ENCODE results near the gene ITCH.
A peak's percentile ranks its signal among the peaks of the same experiment; 100 is the strongest.

Gene ITCH

DNA sequence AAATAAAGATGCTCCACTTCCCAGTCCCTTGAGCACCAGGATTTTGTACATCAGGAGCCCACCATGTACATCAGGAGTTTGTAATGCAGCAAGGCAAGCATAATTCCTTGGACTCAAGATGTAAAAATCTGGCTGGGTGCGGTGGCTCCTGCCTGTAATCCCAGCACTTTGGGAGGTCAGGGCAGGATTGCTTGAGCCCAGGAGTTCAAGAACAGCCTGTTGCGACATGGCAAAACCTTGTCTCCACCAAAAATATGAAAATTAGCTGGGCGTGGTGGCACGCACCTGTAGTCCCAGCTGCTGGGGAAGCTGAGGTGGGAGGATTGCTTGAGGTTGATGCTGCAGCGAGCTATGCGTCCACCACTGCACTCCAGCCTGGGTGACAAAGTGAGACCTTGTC lies 179.4 kb downstream of the ITCH start:
- no peak overlapping the region for H3K27ac ChIP-seq
- TF ChIP-seq ZFX (IDR thresholded peaks at IDR 0.05): no peak
- TF ChIP-seq, protein P1, sequence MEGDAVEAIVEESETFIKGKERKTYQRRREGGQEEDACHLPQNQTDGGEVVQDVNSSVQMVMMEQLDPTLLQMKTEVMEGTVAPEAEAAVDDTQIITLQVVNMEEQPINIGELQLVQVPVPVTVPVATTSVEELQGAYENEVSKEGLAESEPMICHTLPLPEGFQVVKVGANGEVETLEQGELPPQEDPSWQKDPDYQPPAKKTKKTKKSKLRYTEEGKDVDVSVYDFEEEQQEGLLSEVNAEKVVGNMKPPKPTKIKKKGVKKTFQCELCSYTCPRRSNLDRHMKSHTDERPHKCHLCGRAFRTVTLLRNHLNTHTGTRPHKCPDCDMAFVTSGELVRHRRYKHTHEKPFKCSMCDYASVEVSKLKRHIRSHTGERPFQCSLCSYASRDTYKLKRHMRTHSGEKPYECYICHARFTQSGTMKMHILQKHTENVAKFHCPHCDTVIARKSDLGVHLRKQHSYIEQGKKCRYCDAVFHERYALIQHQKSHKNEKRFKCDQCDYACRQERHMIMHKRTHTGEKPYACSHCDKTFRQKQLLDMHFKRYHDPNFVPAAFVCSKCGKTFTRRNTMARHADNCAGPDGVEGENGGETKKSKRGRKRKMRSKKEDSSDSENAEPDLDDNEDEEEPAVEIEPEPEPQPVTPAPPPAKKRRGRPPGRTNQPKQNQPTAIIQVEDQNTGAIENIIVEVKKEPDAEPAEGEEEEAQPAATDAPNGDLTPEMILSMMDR (conservative IDR thresholded peaks at IDR 0.05): no peak

- H3K27ac ChIP-seq: no peak overlapping the region
- TF ChIP-seq, protein P1 (conservative IDR thresholded peaks at IDR 0.05): no peak
- no peak for TF ChIP-seq ZFX (IDR thresholded peaks at IDR 0.05)
Measured at GRCh38 chr20:34543463-34544056, 180.5 kb downstream of the ITCH start.

DNA sequence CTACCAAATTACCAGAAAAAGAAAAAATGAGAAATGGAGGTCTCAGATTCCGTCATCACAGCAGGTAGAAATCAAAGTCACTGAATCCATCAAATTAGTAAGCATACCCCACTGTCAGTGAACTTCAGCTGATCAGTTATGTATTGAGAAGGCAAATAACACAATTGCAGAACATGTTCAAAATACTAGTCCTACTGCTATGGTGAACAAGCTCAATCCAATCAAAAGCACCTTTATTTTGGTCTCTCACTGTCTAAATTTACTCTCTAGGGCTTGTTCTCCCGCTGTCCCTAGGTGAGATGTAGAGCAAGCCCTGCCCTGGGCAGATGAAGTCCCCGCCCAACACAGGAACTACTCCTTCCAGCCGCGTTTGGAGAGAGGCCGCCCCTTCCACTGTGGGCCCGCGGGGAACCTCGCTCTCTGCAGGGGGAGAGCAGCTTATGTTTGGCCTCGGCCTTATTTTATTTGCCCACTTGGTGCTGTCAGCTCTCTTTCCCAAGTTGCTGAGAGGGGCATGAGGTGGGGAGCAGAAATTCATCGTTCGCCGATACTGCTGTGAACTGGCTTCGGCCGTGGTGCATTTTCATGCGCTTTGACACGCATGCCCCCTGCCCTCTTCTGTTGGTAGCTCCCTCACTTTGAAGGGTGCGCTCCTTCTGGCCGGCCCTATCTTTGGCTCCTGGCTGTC lies 181.2 kb downstream of the ITCH start:
- TF ChIP-seq ZFX (IDR thresholded peaks at IDR 0.05): no peak
- TF ChIP-seq, protein P1 (conservative IDR thresholded peaks at IDR 0.05): no peak
- no peak overlapping the region for H3K27ac ChIP-seq

DNA sequence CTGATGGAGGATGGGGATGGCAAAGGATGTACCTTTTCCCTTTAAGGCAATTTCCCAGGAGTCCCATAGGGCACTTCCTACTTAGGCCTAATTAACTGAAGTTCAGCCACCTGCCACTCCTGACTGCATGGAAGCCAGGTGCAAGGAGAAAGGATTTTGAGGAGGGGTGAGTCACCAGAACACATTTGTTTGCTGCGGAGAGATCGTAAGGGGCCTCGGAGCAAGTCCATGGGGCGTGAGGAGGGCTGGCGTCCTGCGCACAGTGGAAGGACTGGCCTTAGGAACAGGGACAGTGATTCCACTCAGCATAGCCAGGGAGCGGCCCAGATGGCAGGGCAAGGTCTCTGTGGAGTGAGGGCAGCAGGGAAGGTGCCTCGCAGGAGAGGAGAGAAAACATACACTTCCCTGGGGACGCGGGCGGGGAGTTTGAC lies 183.7 kb downstream of the ITCH start:
- no peak for TF ChIP-seq ZFX (IDR thresholded peaks at IDR 0.05)
- TF ChIP-seq, protein P1 (conservative IDR thresholded peaks at IDR 0.05): no peak
- H3K27ac ChIP-seq: no peak overlapping the region

- TF ChIP-seq ZFX (IDR thresholded peaks at IDR 0.05): no peak
- TF ChIP-seq, protein P1 (conservative IDR thresholded peaks at IDR 0.05): no peak
- H3K27ac ChIP-seq: no peak overlapping the region
Measured at GRCh38 chr20:34547844-34548613, 185.0 kb downstream of the ITCH start.

DNA sequence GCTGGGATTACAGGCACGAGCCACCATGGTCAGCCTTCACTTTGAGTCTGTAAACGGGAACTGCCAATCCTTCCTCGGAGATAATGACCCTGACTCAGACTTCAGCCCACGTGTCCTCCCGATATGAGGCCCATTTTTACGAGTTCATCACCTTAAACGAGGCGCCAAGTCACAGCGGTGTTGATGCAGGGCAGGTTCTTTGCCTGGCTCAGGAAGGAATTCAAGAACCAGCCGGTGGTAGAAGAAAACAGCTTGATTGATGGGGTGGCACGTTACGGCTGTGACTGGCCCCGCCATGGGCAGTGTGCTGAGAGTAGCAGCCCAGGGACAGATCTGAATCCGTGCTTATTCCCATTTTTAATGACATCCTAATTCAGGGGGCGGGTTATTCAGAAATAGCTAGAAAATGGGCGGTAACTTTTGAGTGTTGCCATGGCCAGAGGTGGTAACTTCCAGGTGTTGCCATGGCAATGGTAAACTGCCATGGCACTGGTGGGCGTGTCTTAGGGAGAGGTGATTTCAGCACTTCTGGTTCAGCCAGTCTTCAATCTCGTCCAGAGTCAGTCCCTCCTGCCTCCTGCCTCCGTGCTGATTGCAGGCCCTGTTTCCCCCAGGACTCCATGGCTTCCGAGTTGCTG lies 186.3 kb downstream of the ITCH start:
- peak overlapping the region; percentile 69 for H3K27ac ChIP-seq
- TF ChIP-seq ZFX (IDR thresholded peaks at IDR 0.05): no peak; the same call in 1 of the 2 replicates
- TF ChIP-seq, protein P1 (conservative IDR thresholded peaks at IDR 0.05): no peak
